ENCODE results near the gene ABL1.

The ABL1 gene

DNA sequence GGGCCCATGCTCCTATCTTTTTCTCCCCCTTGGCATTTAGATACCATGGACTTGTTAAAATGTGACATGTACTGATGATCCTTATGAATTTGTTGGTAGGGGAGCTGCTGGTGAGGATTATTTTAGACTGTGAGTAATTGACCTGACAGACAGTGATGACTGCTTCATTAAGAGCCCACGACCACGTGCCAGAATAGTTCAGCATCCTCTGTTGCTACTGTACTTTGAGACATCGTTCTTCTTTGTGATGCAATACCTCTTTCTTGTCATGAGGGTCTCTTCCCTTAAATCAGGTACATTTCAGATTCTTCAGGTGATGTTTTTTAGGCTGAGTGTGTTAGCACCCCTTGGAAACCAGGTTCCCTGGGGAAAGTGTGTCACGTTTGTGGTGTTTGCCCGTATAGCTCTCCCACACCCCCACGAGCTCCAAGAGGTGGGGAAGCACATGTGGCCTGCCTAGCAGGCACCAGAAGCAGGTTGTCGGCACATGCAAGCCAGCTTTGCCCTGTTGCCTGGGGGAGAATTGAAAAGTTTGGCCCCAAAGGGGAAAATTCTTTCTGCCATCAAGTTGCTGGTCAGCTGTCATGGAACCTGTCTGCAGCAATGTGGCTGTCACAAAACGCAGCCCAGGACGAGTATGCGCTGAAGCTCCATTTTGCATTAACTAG is 36.5 kb downstream of the ABL1 start:
- Histone ChIP-seq H3K4me3 (ENCODE audit: control insufficient read depth in 1 of 7, extremely low read depth in 1 of 7, insufficient read depth in 4 of 7, low read depth in 2 of 7, low read length in 6 of 7) (no peak overlapping the region), H3K27ac (ENCODE audit: insufficient read depth in 1 of 2, low read depth in 1 of 2, low read length in 2 of 2, poor library complexity in 1 of 2, severe bottlenecking in 2 of 2) (no peak overlapping the region), H3K36me3 (ENCODE audit: control insufficient read depth in 4 of 4, insufficient read depth in 4 of 4, low read length in 3 of 4) (peaks cover 13 to 56% (median 38%) of the 10 kb centered on the region in 4 experiments), H3K9me3 (ENCODE audit: control extremely low read depth in 1 of 5, control insufficient read depth in 4 of 5, insufficient read depth in 2 of 5, low read depth in 1 of 5, low read length in 4 of 5) (no peaks in the 10 kb centered on the region), H3K4me1 (ENCODE audit: control extremely low read depth in 1 of 4, control insufficient read depth in 4 of 4, insufficient read depth in 4 of 4, low read length in 3 of 4) (no peaks in the 10 kb centered on the region), H3K27me3 (replicated peaks in 2 of 5; ENCODE audit: control insufficient read depth in 4 of 5, insufficient read depth in 5 of 5, low read length in 4 of 5) (no peaks in the 10 kb centered on the region)
- POLR2A ChIA-PET, result no interaction called here
- CTCF ChIA-PET, result interaction anchor here (0.8 to 1.6 kb wide), 7 partner anchors 8 to 185 kb away, joined by 3 to 6 read pairs (median 3); no protein-coding TSS in a partner anchor
- no peak for DNase-seq
- WGBS (ENCODE audit: insufficient coverage), result 96% methylated on average over 7 of the region's 10 CpGs

DNA sequence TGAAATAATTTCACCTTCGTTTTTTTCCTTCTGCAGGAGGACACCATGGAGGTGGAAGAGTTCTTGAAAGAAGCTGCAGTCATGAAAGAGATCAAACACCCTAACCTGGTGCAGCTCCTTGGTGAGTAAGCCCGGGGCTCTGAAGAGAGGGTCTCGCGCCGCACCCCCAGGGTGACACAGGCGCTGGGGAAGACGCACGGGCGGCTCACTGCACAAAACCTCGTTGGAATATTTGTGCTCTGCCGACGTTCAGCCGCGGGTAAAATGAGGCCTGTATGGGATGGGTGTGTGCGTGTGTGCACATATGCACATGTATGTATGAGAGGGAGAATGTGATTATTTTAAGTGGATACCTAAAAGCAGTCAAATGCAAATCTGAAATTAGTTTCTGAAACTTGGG is 37.0 kb downstream of the ABL1 start:
- no peaks in the 10 kb centered on the region for H3K9me3 ChIP-seq (ENCODE audit: control extremely low read depth in 1 of 5, control insufficient read depth in 4 of 5, insufficient read depth in 2 of 5, low read depth in 1 of 5, low read length in 4 of 5)
- 94% methylated on average over 7 of the region's 15 CpGs for WGBS (ENCODE audit: insufficient coverage)
- no peaks in the 10 kb centered on the region for H3K4me1 ChIP-seq (ENCODE audit: control extremely low read depth in 1 of 4, control insufficient read depth in 4 of 4, insufficient read depth in 4 of 4, low read length in 3 of 4)
- no peaks in the 10 kb centered on the region for H3K27me3 ChIP-seq (replicated peaks in 2 of 5; ENCODE audit: control insufficient read depth in 4 of 5, insufficient read depth in 5 of 5, low read length in 4 of 5)
- ChIA-PET POLR2A (no interaction called here), CTCF (interaction anchor here (0.8 to 1.6 kb wide), 6 partner anchors 8 to 185 kb away, joined by 3 to 6 read pairs (median 4); no protein-coding TSS in a partner anchor)
- no peak overlapping the region for H3K4me3 ChIP-seq (ENCODE audit: control insufficient read depth in 1 of 7, extremely low read depth in 1 of 7, insufficient read depth in 4 of 7, low read depth in 2 of 7, low read length in 6 of 7)
- DNase-seq, result no peak
- no peak overlapping the region for H3K27ac ChIP-seq (ENCODE audit: insufficient read depth in 1 of 2, low read depth in 1 of 2, low read length in 2 of 2, poor library complexity in 1 of 2, severe bottlenecking in 2 of 2)
- H3K36me3 ChIP-seq (ENCODE audit: control insufficient read depth in 4 of 4, insufficient read depth in 4 of 4, low read length in 3 of 4), result peaks cover 13 to 56% (median 38%) of the 10 kb centered on the region in 4 experiments

DNA sequence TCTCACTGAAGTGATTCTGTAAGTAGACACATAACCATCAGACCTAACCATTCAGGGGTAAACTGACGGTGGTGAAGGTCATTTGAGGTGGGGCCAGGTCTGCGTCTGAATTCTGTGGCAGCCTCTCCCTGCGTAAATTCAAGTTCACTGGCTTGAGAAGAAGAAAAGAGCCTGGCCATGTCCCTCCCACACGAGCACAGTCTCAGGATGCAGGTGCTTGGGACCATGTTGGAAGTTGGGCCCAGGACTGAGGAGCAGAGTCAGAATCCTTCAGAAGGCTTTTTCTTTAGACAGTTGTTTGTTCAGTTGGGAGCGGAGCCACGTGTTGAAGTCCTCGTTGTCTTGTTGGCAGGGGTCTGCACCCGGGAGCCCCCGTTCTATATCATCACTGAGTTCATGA is 37.5 kb downstream of the ABL1 start:
- no peaks in the 10 kb centered on the region for H3K9me3 ChIP-seq (ENCODE audit: control extremely low read depth in 1 of 5, control insufficient read depth in 4 of 5, insufficient read depth in 2 of 5, low read depth in 1 of 5, low read length in 4 of 5)
- H3K27me3 ChIP-seq (replicated peaks in 2 of 5; ENCODE audit: control insufficient read depth in 4 of 5, insufficient read depth in 5 of 5, low read length in 4 of 5), result no peaks in the 10 kb centered on the region
- ChIA-PET CTCF (interaction anchor here (0.9 to 1.6 kb wide), 3 partner anchors 11 to 126 kb away, joined by 3 to 6 read pairs (median 5); no protein-coding TSS in a partner anchor), POLR2A (no interaction called here)
- no peak overlapping the region for H3K27ac ChIP-seq (ENCODE audit: insufficient read depth in 1 of 2, low read depth in 1 of 2, low read length in 2 of 2, poor library complexity in 1 of 2, severe bottlenecking in 2 of 2)
- 97% methylated on average over 8 of the region's 9 CpGs for WGBS (ENCODE audit: insufficient coverage)
- H3K4me3 ChIP-seq (ENCODE audit: control insufficient read depth in 1 of 7, extremely low read depth in 1 of 7, insufficient read depth in 4 of 7, low read depth in 2 of 7, low read length in 6 of 7), result no peak overlapping the region
- DNase-seq, result no peak
- H3K4me1 ChIP-seq (ENCODE audit: control extremely low read depth in 1 of 4, control insufficient read depth in 4 of 4, insufficient read depth in 4 of 4, low read length in 3 of 4), result no peaks in the 10 kb centered on the region
- H3K36me3 ChIP-seq (ENCODE audit: control insufficient read depth in 4 of 4, insufficient read depth in 4 of 4, low read length in 3 of 4), result peaks cover 13 to 59% (median 37%) of the 10 kb centered on the region in 4 experiments

DNA sequence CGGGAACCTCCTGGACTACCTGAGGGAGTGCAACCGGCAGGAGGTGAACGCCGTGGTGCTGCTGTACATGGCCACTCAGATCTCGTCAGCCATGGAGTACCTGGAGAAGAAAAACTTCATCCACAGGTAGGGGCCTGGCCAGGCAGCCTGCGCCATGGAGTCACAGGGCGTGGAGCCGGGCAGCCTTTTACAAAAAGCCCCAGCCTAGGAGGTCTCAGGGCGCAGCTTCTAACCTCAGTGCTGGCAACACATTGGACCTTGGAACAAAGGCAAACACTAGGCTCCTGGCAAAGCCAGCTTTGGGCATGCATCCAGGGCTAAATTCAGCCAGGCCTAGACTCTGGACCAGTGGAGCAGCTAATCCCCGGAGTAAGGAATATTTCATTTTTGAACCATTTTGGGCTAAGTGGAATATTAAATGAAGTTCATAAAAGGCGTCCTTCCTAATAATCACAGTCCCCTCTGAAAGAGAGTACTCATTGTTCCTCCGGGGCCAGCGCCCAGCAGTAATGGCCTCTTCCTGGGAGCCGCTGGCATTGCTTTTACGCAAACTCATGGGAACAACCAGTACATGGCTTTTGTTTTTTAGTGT is 38.0 kb downstream of the ABL1 start:
- Histone ChIP-seq H3K9me3 (ENCODE audit: control extremely low read depth in 1 of 5, control insufficient read depth in 4 of 5, insufficient read depth in 2 of 5, low read depth in 1 of 5, low read length in 4 of 5) (no peaks in the 10 kb centered on the region), H3K4me1 (ENCODE audit: control extremely low read depth in 1 of 4, control insufficient read depth in 4 of 4, insufficient read depth in 4 of 4, low read length in 3 of 4) (no peaks in the 10 kb centered on the region), H3K4me3 (ENCODE audit: control insufficient read depth in 1 of 7, extremely low read depth in 1 of 7, insufficient read depth in 4 of 7, low read depth in 2 of 7, low read length in 6 of 7) (no peak overlapping the region), H3K36me3 (ENCODE audit: control insufficient read depth in 4 of 4, insufficient read depth in 4 of 4, low read length in 3 of 4) (peaks cover 13 to 61% (median 37%) of the 10 kb centered on the region in 4 experiments), H3K27me3 (replicated peaks in 2 of 5; ENCODE audit: control insufficient read depth in 4 of 5, insufficient read depth in 5 of 5, low read length in 4 of 5) (no peaks in the 10 kb centered on the region), H3K27ac (ENCODE audit: insufficient read depth in 1 of 2, low read depth in 1 of 2, low read length in 2 of 2, poor library complexity in 1 of 2, severe bottlenecking in 2 of 2) (no peak overlapping the region)
- no peak for DNase-seq
- WGBS (ENCODE audit: insufficient coverage), result 99% methylated on average over 11 of the region's 15 CpGs
- ChIA-PET CTCF (interaction anchor here (1.0 to 1.6 kb wide), 2 partner anchors 11 to 125 kb away, joined by 5 to 6 read pairs; no protein-coding TSS in a partner anchor), POLR2A (no interaction called here)

DNA sequence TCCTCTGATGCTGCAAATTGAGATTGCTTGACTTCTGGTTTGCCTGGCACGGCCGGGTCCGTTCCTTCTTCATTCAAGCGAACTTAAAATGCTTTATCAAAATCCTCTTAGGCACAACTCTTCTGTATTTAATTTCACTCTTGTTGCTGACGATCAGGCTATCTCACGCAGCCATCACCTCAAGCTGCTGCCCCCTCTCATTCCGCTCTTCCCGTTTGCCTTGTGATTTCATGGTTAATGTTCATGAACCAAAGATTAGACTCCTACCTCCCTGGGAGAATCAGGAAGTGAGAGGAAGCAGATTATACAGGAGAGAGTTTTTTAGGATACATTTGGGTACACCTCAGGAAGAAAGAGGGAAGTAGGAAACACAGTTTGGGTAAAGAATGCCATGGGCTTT is 38.9 kb downstream of the ABL1 start:
- no peak overlapping the region for H3K27ac ChIP-seq (ENCODE audit: insufficient read depth in 1 of 2, low read depth in 1 of 2, low read length in 2 of 2, poor library complexity in 1 of 2, severe bottlenecking in 2 of 2)
- CTCF ChIA-PET, result no interaction called here
- no peaks in the 10 kb centered on the region for H3K4me1 ChIP-seq (ENCODE audit: control extremely low read depth in 1 of 4, control insufficient read depth in 4 of 4, insufficient read depth in 4 of 4, low read length in 3 of 4)
- H3K36me3 ChIP-seq (ENCODE audit: control insufficient read depth in 4 of 4, insufficient read depth in 4 of 4, low read length in 3 of 4), result peaks cover 16 to 68% (median 43%) of the 10 kb centered on the region in 4 experiments
- no peak overlapping the region for H3K4me3 ChIP-seq (ENCODE audit: control insufficient read depth in 1 of 7, extremely low read depth in 1 of 7, insufficient read depth in 4 of 7, low read depth in 2 of 7, low read length in 6 of 7)
- H3K9me3 ChIP-seq (ENCODE audit: control extremely low read depth in 1 of 5, control insufficient read depth in 4 of 5, insufficient read depth in 2 of 5, low read depth in 1 of 5, low read length in 4 of 5), result no peaks in the 10 kb centered on the region
- H3K27me3 ChIP-seq (replicated peaks in 2 of 5; ENCODE audit: control insufficient read depth in 4 of 5, insufficient read depth in 5 of 5, low read length in 4 of 5), result no peaks in the 10 kb centered on the region
- POLR2A ChIA-PET, result no interaction called here
- WGBS (ENCODE audit: insufficient coverage), result 97% methylated on average over 8 of the region's 8 CpGs
- no peak for DNase-seq

DNA sequence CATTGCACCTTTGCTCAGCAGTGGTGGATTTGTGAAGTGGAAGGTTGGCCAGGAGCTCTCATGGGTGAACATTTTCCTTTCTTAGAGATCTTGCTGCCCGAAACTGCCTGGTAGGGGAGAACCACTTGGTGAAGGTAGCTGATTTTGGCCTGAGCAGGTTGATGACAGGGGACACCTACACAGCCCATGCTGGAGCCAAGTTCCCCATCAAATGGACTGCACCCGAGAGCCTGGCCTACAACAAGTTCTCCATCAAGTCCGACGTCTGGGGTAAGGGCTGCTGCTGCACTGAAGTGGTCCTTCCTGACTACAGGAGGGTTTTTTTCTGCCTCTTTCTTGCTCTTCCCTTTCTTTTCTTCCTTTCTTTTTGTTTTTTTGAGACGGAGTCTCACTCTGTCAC is 39.7 kb downstream of the ABL1 start:
- 100% methylated on average over 4 of the region's 5 CpGs for WGBS (ENCODE audit: insufficient coverage)
- peaks cover 18 to 72% (median 50%) of the 10 kb centered on the region in 4 experiments for H3K36me3 ChIP-seq (ENCODE audit: control insufficient read depth in 4 of 4, insufficient read depth in 4 of 4, low read length in 3 of 4)
- CTCF ChIA-PET, result interaction anchor here (0.9 kb wide), 1 partner anchor 8 kb away, joined by 3 read pairs; no protein-coding TSS in a partner anchor

DNA sequence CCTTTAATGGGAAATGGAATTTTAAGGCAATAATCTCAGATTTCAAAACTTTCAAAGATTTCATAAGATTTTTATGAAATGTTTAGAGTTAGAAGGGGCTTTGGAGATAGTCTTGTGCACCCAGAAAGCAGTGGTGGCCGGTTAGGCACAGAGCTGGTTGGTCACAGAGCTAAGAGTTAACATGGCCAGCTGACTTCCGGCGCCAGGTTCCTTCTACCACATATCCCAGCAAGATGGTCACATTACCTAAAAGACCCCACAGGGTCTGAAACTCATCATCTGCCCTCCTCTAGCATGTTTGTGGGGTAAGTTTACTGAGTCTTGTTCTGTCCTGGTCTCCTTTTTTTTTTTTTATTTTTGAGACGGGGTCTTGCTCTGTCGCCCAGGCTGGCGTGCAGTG is 42.2 kb downstream of the ABL1 start:
- Histone ChIP-seq H3K9me3 (ENCODE audit: control extremely low read depth in 1 of 5, control insufficient read depth in 4 of 5, insufficient read depth in 2 of 5, low read depth in 1 of 5, low read length in 4 of 5) (no peaks in the 10 kb centered on the region), H3K27me3 (replicated peaks in 2 of 5; ENCODE audit: control insufficient read depth in 4 of 5, insufficient read depth in 5 of 5, low read length in 4 of 5) (no peaks in the 10 kb centered on the region), H3K27ac (ENCODE audit: insufficient read depth in 1 of 2, low read depth in 1 of 2, low read length in 2 of 2, poor library complexity in 1 of 2, severe bottlenecking in 2 of 2) (no peak overlapping the region), H3K4me3 (ENCODE audit: control insufficient read depth in 1 of 7, extremely low read depth in 1 of 7, insufficient read depth in 4 of 7, low read depth in 2 of 7, low read length in 6 of 7) (no peak overlapping the region), H3K36me3 (ENCODE audit: control insufficient read depth in 4 of 4, insufficient read depth in 4 of 4, low read length in 3 of 4) (peaks cover 27 to 76% (median 58%) of the 10 kb centered on the region in 4 experiments), H3K4me1 (ENCODE audit: control extremely low read depth in 1 of 4, control insufficient read depth in 4 of 4, insufficient read depth in 4 of 4, low read length in 3 of 4) (no peaks in the 10 kb centered on the region)
- ChIA-PET POLR2A (interaction anchor here (0.6 to 0.7 kb wide), 2 partner anchors 92 to 172 kb away, joined by 4 read pairs; no protein-coding TSS in a partner anchor), CTCF (interaction anchor here (0.6 to 1.0 kb wide), 3 partner anchors 16 to 135 kb away, joined by 3 to 4 read pairs (median 3); no protein-coding TSS in a partner anchor)
- whole genome bisulfite sequencing (ENCODE audit: insufficient coverage), result 100% methylated on average over 4 of the region's 6 CpGs
- no peak for DNase-seq

More for the DNA sequence above, 39.7 kb downstream of the ABL1 start:
- no peak overlapping the region for H3K27ac ChIP-seq (ENCODE audit: insufficient read depth in 1 of 2, low read depth in 1 of 2, low read length in 2 of 2, poor library complexity in 1 of 2, severe bottlenecking in 2 of 2)
- no peak overlapping the region for H3K4me3 ChIP-seq (ENCODE audit: control insufficient read depth in 1 of 7, extremely low read depth in 1 of 7, insufficient read depth in 4 of 7, low read depth in 2 of 7, low read length in 6 of 7)
- DNase-seq, result no peak
- no peaks in the 10 kb centered on the region for H3K27me3 ChIP-seq (replicated peaks in 2 of 5; ENCODE audit: control insufficient read depth in 4 of 5, insufficient read depth in 5 of 5, low read length in 4 of 5)
- no peaks in the 10 kb centered on the region for H3K4me1 ChIP-seq (ENCODE audit: control extremely low read depth in 1 of 4, control insufficient read depth in 4 of 4, insufficient read depth in 4 of 4, low read length in 3 of 4)
- POLR2A ChIA-PET, result no interaction called here
- H3K9me3 ChIP-seq (ENCODE audit: control extremely low read depth in 1 of 5, control insufficient read depth in 4 of 5, insufficient read depth in 2 of 5, low read depth in 1 of 5, low read length in 4 of 5), result no peaks in the 10 kb centered on the region
